OCI-LY1 (cell line): ENCODE results near the gene BRD3.

Source experiments
- H2AFZ ChIP-seq: fragments of 200-600 bp; sonication (generic), shearing (Covaris generic); 2 replicates; pipeline ENCODE4 v1.6.0; 2014; ENCODE audit warnings: antibody characterized with exemption, mild to moderate bottlenecking, low read length
- H3F3A ChIP-seq: fragments of 200-600 bp; sonication (generic), shearing (Covaris generic); 2 replicates; pipeline ENCODE4 v1.6.0; 2014; ENCODE audit warnings: mild to moderate bottlenecking, antibody characterized with exemption, low read length, moderate library complexity; ENCODE audit not compliant: insufficient read depth
- H3K27ac ChIP-seq: fragments of 200-600 bp; sonication (generic); 2 replicates; pipeline ENCODE4 v1.5.1; 2014; ENCODE audit warnings: low read length, mixed run types, mild to moderate bottlenecking, low read depth; ENCODE audit not compliant: poor library complexity, severe bottlenecking
- H3K27me3 ChIP-seq: fragments of 200-600 bp; sonication (generic); 2 replicates; pipeline ENCODE4 v1.6.0; 2014; ENCODE audit warnings: antibody characterized with exemption, mild to moderate bottlenecking, low read length, moderate library complexity; ENCODE audit not compliant: insufficient read depth
- H3K36me3 ChIP-seq: fragments of 200-600 bp; sonication (generic); 2 replicates; pipeline ENCODE4 v1.6.1; 2014; ENCODE audit warnings: mild to moderate bottlenecking, antibody characterized with exemption, low read length, moderate library complexity, mixed read lengths; ENCODE audit not compliant: insufficient read depth
- H3K4me1 ChIP-seq: fragments of 200-600 bp; sonication (generic); 2 replicates; pipeline ENCODE4 v1.5.1; 2014; ENCODE audit warnings: mild to moderate bottlenecking, low read length, moderate library complexity; ENCODE audit not compliant: insufficient read depth, severe bottlenecking
- H3K4me2 ChIP-seq: fragments of 200-600 bp; sonication (generic), shearing (Covaris generic); 2 replicates; pipeline ENCODE4 v1.6.1; 2014; ENCODE audit warnings: low read length
- H3K4me3 ChIP-seq: fragments of 200-600 bp; sonication (generic); 2 replicates; pipeline ENCODE4 v1.5.1; 2014; ENCODE audit warnings: low read length, low read depth, mild to moderate bottlenecking, mixed read lengths; ENCODE audit not compliant: poor library complexity, severe bottlenecking
- H3K79me2 ChIP-seq: fragments of 200-600 bp; shearing (Covaris generic); 2 replicates; pipeline ENCODE4 v1.6.1; 2016; ENCODE audit warnings: mixed run types, low read length, mixed read lengths; ENCODE audit not compliant: insufficient read depth
- H3K9ac ChIP-seq: fragments of 200-600 bp; sonication (generic), shearing (Covaris generic); 2 replicates; pipeline ENCODE4 v1.6.1; 2014; ENCODE audit warnings: mild to moderate bottlenecking, low read length, mixed read lengths
- H3K9me2 ChIP-seq: fragments of 200-600 bp; sonication (generic), shearing (Covaris generic); 2 replicates; pipeline ENCODE4 v1.6.1; 2014; ENCODE audit warnings: low read depth, mild to moderate bottlenecking, low read length, mixed read lengths
- H3K9me3 ChIP-seq: fragments of 200-600 bp; shearing (Covaris generic); 2 replicates; pipeline ENCODE4 v1.6.1; 2014; ENCODE audit warnings: low read length, mixed read lengths
- H4K20me1 ChIP-seq: fragments of 200-600 bp; sonication (generic), shearing (Covaris generic); 2 replicates; pipeline ENCODE4 v1.6.0; 2016; ENCODE audit warnings: mild to moderate bottlenecking, low read length; ENCODE audit not compliant: insufficient read depth
- EZH2 ChIP-seq: fragments of 200-600 bp; sonication (generic), shearing (Covaris generic); IDR thresholded peaks from 2 replicates; pipeline ENCODE4 v1.8.0; 2017; ENCODE audit warnings: borderline replicate concordance, mixed run types, mild to moderate bottlenecking, antibody characterized with exemption, low read length, moderate library complexity, mixed read lengths
- TF ChIP-seq, protein P1 (sequence below): fragments of 200-600 bp; sonication (generic), shearing (Covaris generic); IDR thresholded peaks from 2 replicates; pipeline ENCODE4 v1.5.1; 2017; ENCODE audit warnings: mild to moderate bottlenecking, antibody characterized with exemption, low read length, moderate library complexity, mixed read lengths

Gene BRD3

GRCh38 chr9:134040781-134041648, 26.8 kb downstream of the BRD3 start:
- no peak overlapping the region for H2AFZ ChIP-seq
- no peaks in the 10 kb centered on the region for H4K20me1 ChIP-seq

DNA sequence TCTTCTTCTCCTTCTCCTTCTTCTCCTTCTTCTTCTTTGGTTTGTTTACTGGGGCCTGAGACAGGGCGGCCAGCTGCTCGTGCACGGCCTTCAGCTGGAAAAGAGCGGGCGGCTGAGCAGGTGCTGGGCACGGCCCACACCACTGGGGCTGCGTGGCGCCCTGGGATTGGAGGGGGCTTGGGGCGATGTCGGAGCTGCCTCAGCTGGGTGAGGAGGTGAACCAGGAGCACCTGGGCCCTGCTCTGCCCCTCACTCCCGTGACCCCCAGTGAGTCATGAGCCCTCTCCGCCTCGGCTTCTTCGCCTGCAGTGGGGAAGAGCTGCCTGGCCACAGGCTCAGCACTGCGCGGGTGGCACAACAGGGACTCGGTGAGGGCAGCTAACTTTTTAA, 27.7 kb downstream of the BRD3 start:
- Histone ChIP-seq H3K9me2 (no peaks in the 10 kb centered on the region), H3K9me3 (no peaks in the 10 kb centered on the region), H3F3A (no peaks in the 10 kb centered on the region), H3K79me2 (no peaks in the 10 kb centered on the region), H3K9ac (no peak overlapping the region), H3K4me3 (no peak overlapping the region), H3K4me1 (no peaks in the 10 kb centered on the region), H2AFZ (no peak overlapping the region), H3K36me3 (peaks cover 7% of the 10 kb centered on the region), H4K20me1 (no peaks in the 10 kb centered on the region), H3K27me3 (no peaks in the 10 kb centered on the region), H3K4me2 (no peak overlapping the region), H3K27ac (no peak overlapping the region)
- TF ChIP-seq, protein P1, sequence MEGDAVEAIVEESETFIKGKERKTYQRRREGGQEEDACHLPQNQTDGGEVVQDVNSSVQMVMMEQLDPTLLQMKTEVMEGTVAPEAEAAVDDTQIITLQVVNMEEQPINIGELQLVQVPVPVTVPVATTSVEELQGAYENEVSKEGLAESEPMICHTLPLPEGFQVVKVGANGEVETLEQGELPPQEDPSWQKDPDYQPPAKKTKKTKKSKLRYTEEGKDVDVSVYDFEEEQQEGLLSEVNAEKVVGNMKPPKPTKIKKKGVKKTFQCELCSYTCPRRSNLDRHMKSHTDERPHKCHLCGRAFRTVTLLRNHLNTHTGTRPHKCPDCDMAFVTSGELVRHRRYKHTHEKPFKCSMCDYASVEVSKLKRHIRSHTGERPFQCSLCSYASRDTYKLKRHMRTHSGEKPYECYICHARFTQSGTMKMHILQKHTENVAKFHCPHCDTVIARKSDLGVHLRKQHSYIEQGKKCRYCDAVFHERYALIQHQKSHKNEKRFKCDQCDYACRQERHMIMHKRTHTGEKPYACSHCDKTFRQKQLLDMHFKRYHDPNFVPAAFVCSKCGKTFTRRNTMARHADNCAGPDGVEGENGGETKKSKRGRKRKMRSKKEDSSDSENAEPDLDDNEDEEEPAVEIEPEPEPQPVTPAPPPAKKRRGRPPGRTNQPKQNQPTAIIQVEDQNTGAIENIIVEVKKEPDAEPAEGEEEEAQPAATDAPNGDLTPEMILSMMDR, result no peak
- no peak for TF ChIP-seq EZH2

More at GRCh38 chr9:134040781-134041648, 26.8 kb downstream of the BRD3 start:
- Histone ChIP-seq H3K9me2 (no peaks in the 10 kb centered on the region), H3K4me3 (no peak overlapping the region), H3K36me3 (peaks cover 7% of the 10 kb centered on the region), H3K4me1 (no peaks in the 10 kb centered on the region), H3K79me2 (no peaks in the 10 kb centered on the region), H3K9ac (no peak overlapping the region), H3K9me3 (no peaks in the 10 kb centered on the region), H3K27ac (no peak overlapping the region), H3F3A (no peaks in the 10 kb centered on the region), H3K27me3 (no peaks in the 10 kb centered on the region), H3K4me2 (no peak overlapping the region)
- no peak for TF ChIP-seq EZH2
- TF ChIP-seq, protein P1, result no peak

GRCh38 chr9:134039386-134040175, 28.2 kb downstream of the BRD3 start:
- H3K79me2 ChIP-seq, result no peaks in the 10 kb centered on the region
- no peaks in the 10 kb centered on the region for H3K9me2 ChIP-seq
- H3K36me3 ChIP-seq, result peaks cover 7% of the 10 kb centered on the region
- H3K4me1 ChIP-seq, result no peaks in the 10 kb centered on the region
- H3K4me2 ChIP-seq, result no peak overlapping the region
- no peak overlapping the region for H3K4me3 ChIP-seq
- H4K20me1 ChIP-seq, result no peaks in the 10 kb centered on the region
- H3K9ac ChIP-seq, result no peak overlapping the region
- no peak overlapping the region for H3K27ac ChIP-seq
- H3K27me3 ChIP-seq, result no peaks in the 10 kb centered on the region
- no peaks in the 10 kb centered on the region for H3K9me3 ChIP-seq
- H2AFZ ChIP-seq, result no peak overlapping the region
- TF ChIP-seq, protein P1, result no peak
- no peak for TF ChIP-seq EZH2
- no peaks in the 10 kb centered on the region for H3F3A ChIP-seq
